HG03575 (cell line): ENCODE results near the gene NT5C1B.
"Not testable (repeated sequence)": the region's sequence is repeated elsewhere in the genome, so short reads cannot be mapped to it uniquely, and the experiment has no call there.

Experiments
- ATAC-seq: cut with Tn5 transposase; IDR thresholded peaks from one replicate; pipeline ENCODE4 v1.9.1; 2021; ENCODE audit not compliant: unreplicated experiment, insufficient number of reproducible peaks, low FRiP score; ENCODE audit errors: extremely low read depth

The NT5C1B gene

GRCh38 chr2:18589354-18589753 lies at the start of gene NT5C1B:
Gene NT5C1B (minus strand): TSS chr2:18589569. CDS start chr2:18589468, 101 bp downstream.
- no peak for ATAC-seq

- ATAC-seq: no peak
Observed at GRCh38 chr2:18637196-18637595, 47.8 kb upstream of the NT5C1B start.

GRCh38 chr2:18632699-18633098 lies 43.3 kb upstream of the NT5C1B start:
- not testable (repeated sequence) for ATAC-seq

GRCh38 chr2:18630941-18631340 lies 41.6 kb upstream of the NT5C1B start:
- ATAC-seq: no peak

- no peak for ATAC-seq
Observed at GRCh38 chr2:18630541-18630940, 41.2 kb upstream of the NT5C1B start.

GRCh38 chr2:18630101-18630500 lies 40.7 kb upstream of the NT5C1B start:
- ATAC-seq: no peak

GRCh38 chr2:18626958-18627650 lies 37.7 kb upstream of the NT5C1B start:
- no peak for ATAC-seq

- no peak for ATAC-seq
Observed at GRCh38 chr2:18626256-18626668, 36.9 kb upstream of the NT5C1B start.

- no peak for ATAC-seq
Observed at GRCh38 chr2:18625563-18625962, 36.2 kb upstream of the NT5C1B start.

- ATAC-seq: no peak
Observed at GRCh38 chr2:18623782-18624181, 34.4 kb upstream of the NT5C1B start.

GRCh38 chr2:18620867-18621632 lies 31.7 kb upstream of the NT5C1B start:
- no peak for ATAC-seq

GRCh38 chr2:18619091-18619490 lies 29.7 kb upstream of the NT5C1B start:
- ATAC-seq: no peak

GRCh38 chr2:18614041-18614440 lies 24.7 kb upstream of the NT5C1B start:
- ATAC-seq: no peak

GRCh38 chr2:18612133-18612532 lies 22.8 kb upstream of the NT5C1B start:
- no peak for ATAC-seq

- ATAC-seq: no peak
Observed at GRCh38 chr2:18611604-18612003, 22.2 kb upstream of the NT5C1B start.

- ATAC-seq: no peak
Observed at GRCh38 chr2:18611184-18611583, 21.8 kb upstream of the NT5C1B start.

GRCh38 chr2:18610651-18611050 lies 21.3 kb upstream of the NT5C1B start:
- ATAC-seq: no peak

GRCh38 chr2:18610090-18610489 lies 20.7 kb upstream of the NT5C1B start:
- ATAC-seq: no peak

GRCh38 chr2:18605115-18605514 lies 15.7 kb upstream of the NT5C1B start:
- no peak for ATAC-seq

GRCh38 chr2:18604531-18604885 lies 15.1 kb upstream of the NT5C1B start:
- ATAC-seq: no peak
